ENCODE data around the gene PALLD. TPM values are rescaled to one million over a fixed set of nuclear protein-coding genes. Genes with fewer than 3 reads are reported as not detected.

PALLD gene
- total RNA-seq, 1 experiment from 2014 or later = 18.3 TPM

DNA sequence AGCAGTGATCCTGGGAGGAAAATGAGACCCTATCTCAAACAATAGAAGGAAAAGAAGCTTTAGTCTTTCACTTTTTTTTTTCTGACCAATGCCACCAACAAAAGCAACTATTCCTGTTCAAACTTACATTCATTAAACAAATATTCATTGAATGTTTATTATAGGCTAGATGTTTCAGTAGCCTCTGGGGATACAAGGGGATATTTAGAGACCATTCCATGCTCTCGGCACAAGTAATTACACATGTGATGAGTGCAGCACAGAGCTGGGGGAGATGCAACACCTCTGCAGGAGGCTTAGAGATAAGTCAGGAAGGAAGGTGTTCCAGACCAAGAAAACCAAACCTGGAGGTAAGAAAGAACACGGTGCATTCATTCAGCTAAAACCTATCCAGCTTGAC lies 68.3 kb downstream of the PALLD start:
- Histone ChIP-seq H3K27ac (ENCODE audit: insufficient read length, low read depth, low read length) (no peak overlapping the region), H3K27me3 (ENCODE audit: insufficient read depth, low read length) (no peaks in the 10 kb centered on the region), H3K14ac (ENCODE audit: insufficient read depth, low read length) (no peak overlapping the region), H3K4me1 (ENCODE audit: insufficient read depth, low read length) (no peaks in the 10 kb centered on the region; the same call in 1 of the 2 replicates), H4K20me1 (ENCODE audit: control insufficient read depth, insufficient read depth, insufficient read length) (no peaks in the 10 kb centered on the region), H2AFZ (ENCODE audit: low read length) (no peak overlapping the region), H2BK15ac (ENCODE audit: low read depth, low read length) (no peak overlapping the region), H4K91ac (ENCODE audit: insufficient read length, low read depth, low read length) (no peak overlapping the region), H3K18ac (ENCODE audit: insufficient read length, low read depth, low read length) (no peak overlapping the region), H3K23me2 (ENCODE audit: insufficient read length, low read depth, low read length, poor library complexity, severe bottlenecking) (no peaks in the 10 kb centered on the region), H4K8ac (replicated peaks; ENCODE audit: insufficient read length, low read depth, low read length) (no peak overlapping the region), H4K5ac (ENCODE audit: insufficient read length, low read depth, low read length) (no peak overlapping the region), H3K79me2 (ENCODE audit: insufficient read depth, low read length) (no peaks in the 10 kb centered on the region), H3K9ac (ENCODE audit: extremely low read depth, insufficient read length, low read length) (no peak overlapping the region), H3K9me3 (ENCODE audit: control insufficient read depth, low read depth, low read length) (no peaks in the 10 kb centered on the region), H2BK20ac (ENCODE audit: low read depth, low read length, poor library complexity, severe bottlenecking) (no peak overlapping the region), H3K4me2 (ENCODE audit: insufficient read depth, insufficient read length, low read length) (no peak overlapping the region), H3K4ac (ENCODE audit: low read depth, low read length) (no peak overlapping the region), H3K56ac (ENCODE audit: insufficient read length, low read depth, low read length) (no peak overlapping the region), H2AK5ac (ENCODE audit: insufficient read length, low read length) (no peak overlapping the region), H3T11ph (ENCODE audit: low read length) (no peak overlapping the region), H3K23ac (ENCODE audit: insufficient read length, low read depth, low read length) (no peak overlapping the region), H3K79me1 (ENCODE audit: insufficient read depth, low read depth, low read length, poor library complexity, severe bottlenecking) (no peaks in the 10 kb centered on the region), H2BK12ac (ENCODE audit: insufficient read length, low read depth, low read length) (no peak overlapping the region), H2BK120ac (ENCODE audit: low read depth, low read length, poor library complexity, severe bottlenecking) (no peak overlapping the region), H2BK5ac (ENCODE audit: insufficient read length, low read length) (no peak overlapping the region)
- Mint-ChIP-seq H3K4me3 (no peak overlapping the region), H3K27me3 (ENCODE audit: low read depth) (peaks cover 10% of the 10 kb centered on the region), H3K9me3 (no peaks in the 10 kb centered on the region), H3K27ac (no peak overlapping the region), H3K36me3 (ENCODE audit: insufficient read depth in 1 of 3, low read depth in 3 of 3) (no peaks in the 10 kb centered on the region), H3K4me1 (peaks cover 8 to 10% of the 10 kb centered on the region in 2 experiments)
- TF ChIP-seq, protein P1, sequence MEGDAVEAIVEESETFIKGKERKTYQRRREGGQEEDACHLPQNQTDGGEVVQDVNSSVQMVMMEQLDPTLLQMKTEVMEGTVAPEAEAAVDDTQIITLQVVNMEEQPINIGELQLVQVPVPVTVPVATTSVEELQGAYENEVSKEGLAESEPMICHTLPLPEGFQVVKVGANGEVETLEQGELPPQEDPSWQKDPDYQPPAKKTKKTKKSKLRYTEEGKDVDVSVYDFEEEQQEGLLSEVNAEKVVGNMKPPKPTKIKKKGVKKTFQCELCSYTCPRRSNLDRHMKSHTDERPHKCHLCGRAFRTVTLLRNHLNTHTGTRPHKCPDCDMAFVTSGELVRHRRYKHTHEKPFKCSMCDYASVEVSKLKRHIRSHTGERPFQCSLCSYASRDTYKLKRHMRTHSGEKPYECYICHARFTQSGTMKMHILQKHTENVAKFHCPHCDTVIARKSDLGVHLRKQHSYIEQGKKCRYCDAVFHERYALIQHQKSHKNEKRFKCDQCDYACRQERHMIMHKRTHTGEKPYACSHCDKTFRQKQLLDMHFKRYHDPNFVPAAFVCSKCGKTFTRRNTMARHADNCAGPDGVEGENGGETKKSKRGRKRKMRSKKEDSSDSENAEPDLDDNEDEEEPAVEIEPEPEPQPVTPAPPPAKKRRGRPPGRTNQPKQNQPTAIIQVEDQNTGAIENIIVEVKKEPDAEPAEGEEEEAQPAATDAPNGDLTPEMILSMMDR (conservative IDR thresholded peaks at IDR 0.05) = no peak
- no peak for DNase-seq
- WGBS (ENCODE audit: extremely low coverage, insufficient read length, low lambda C conversion rate) = no CpG with 5 or more reads among the region's 2 CpGs

Measured in H9 (cell line).